Peyer's patch (tissue), 4 donors: Measurements from ENCODE around the gene TRAF3.

ENCODE experiments used
- CTCF ChIP-seq, 6 experiments: fragments of 450-650 bp in 4 of 6; fragments of 200-600 bp in 2 of 6; sonication (generic) in 1 of 6; IDR thresholded peaks; one replicate each; pipeline ENCODE4 v1.5.1; 2017 to 2019; ENCODE audit warnings: antibody characterized with exemption in 6 of 6, mild to moderate bottlenecking in 3 of 6, moderate library complexity in 1 of 6
- POLR2A ChIP-seq, 2 donors: fragments of 450-650 bp; IDR thresholded peaks; one replicate each; pipeline ENCODE4 v1.5.1; 2017; ENCODE audit warnings: antibody characterized with exemption in 2 of 2, mild to moderate bottlenecking in 2 of 2, moderate library complexity in 2 of 2

DNA sequence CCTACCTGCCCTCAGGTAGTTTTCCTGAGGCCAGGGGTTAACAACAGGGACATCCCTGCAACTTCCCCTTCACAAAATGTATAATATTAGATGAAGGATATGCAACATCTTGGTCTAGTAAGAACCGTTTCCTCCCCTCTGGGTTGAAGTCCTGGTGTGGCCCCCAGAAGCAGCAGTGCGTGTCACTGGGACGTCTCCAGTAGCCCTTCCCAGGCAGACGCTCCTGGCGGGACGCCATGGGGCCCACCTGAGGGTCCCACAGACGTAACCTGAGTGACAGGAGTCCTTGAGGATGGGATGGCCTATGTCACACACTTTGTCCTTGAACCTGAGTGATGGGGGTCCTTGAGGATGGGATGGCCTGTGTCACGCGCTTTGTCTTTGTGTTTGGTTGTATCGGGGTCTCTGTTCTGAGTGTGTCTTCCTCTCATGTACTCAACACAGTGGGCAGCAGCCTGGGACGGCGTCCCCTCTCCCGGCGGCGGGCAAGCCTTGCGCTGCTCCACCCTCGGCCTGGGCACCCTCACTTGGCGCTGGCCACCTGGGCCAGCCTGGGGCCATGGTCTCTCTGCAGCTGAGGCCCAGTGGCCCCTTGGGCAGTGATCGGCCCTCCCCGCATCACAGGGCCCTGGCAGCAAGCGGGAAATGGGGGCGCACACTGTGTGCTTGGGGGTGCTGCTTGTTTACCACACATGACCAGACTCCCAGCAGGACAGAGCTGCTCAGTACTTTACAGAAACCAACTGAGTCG lies 130.9 kb downstream of the TRAF3 start:
- TF ChIP-seq CTCF (IDR thresholded peaks at IDR 0.05) (no peak), POLR2A (IDR thresholded peaks at IDR 0.05) (no peak)
